IPS-NIHi7 (cell line): ENCODE measurements around the gene CAMTA1.

Source experiments
- DNase-seq: peaks from one replicate; pipeline ENCODE4 v3.0.0; 2012; ENCODE audit warnings: mixed read lengths; ENCODE audit errors: extremely low spot score

Gene CAMTA1

GRCh38 chr1:7228252-7228961 lies 443.2 kb downstream of the CAMTA1 start:
- DNase-seq, result no peak

- no peak for DNase-seq
Observed at GRCh38 chr1:7229186-7229585, 443.9 kb downstream of the CAMTA1 start.

GRCh38 chr1:7229696-7230631 lies 444.7 kb downstream of the CAMTA1 start:
- no peak for DNase-seq

- DNase-seq, result no peak
Observed at GRCh38 chr1:7232441-7233236, 447.4 kb downstream of the CAMTA1 start.

- DNase-seq, result no peak
Observed at GRCh38 chr1:7233237-7233540, 447.9 kb downstream of the CAMTA1 start.

- DNase-seq, result no peak
Observed at GRCh38 chr1:7233646-7234470, 448.6 kb downstream of the CAMTA1 start.

GRCh38 chr1:7234471-7234755 lies 449.2 kb downstream of the CAMTA1 start:
- DNase-seq, result no peak

GRCh38 chr1:7235871-7236517 lies 450.7 kb downstream of the CAMTA1 start:
- no peak for DNase-seq

GRCh38 chr1:7236844-7237515 lies 451.7 kb downstream of the CAMTA1 start:
- no peak for DNase-seq

GRCh38 chr1:7247158-7247557 lies 461.9 kb downstream of the CAMTA1 start:
- no peak for DNase-seq

- no peak for DNase-seq
Observed at GRCh38 chr1:7247791-7248548, 462.7 kb downstream of the CAMTA1 start.

- DNase-seq, result no peak
Observed at GRCh38 chr1:7248549-7249199, 463.4 kb downstream of the CAMTA1 start.

GRCh38 chr1:7249516-7249915 lies 464.3 kb downstream of the CAMTA1 start:
- no peak for DNase-seq

- no peak for DNase-seq
Observed at GRCh38 chr1:7250176-7250575, 464.9 kb downstream of the CAMTA1 start.

GRCh38 chr1:7250597-7251453 lies 465.6 kb downstream of the CAMTA1 start:
- DNase-seq, result no peak

- DNase-seq, result no peak
Observed at GRCh38 chr1:7251454-7251800, 466.2 kb downstream of the CAMTA1 start.

- DNase-seq, result no peak
Observed at GRCh38 chr1:7252411-7253117, 467.3 kb downstream of the CAMTA1 start.

GRCh38 chr1:7253118-7253480 lies 467.8 kb downstream of the CAMTA1 start:
- DNase-seq, result no peak
